Medulla oblongata (tissue), 1 donor: ENCODE measurements around the gene VDR.

Source experiments
- DNase-seq: peaks from one replicate; pipeline ENCODE4 v3.0.0-alpha.2; 2015; ENCODE audit errors: extremely low spot score

VDR gene

DNA sequence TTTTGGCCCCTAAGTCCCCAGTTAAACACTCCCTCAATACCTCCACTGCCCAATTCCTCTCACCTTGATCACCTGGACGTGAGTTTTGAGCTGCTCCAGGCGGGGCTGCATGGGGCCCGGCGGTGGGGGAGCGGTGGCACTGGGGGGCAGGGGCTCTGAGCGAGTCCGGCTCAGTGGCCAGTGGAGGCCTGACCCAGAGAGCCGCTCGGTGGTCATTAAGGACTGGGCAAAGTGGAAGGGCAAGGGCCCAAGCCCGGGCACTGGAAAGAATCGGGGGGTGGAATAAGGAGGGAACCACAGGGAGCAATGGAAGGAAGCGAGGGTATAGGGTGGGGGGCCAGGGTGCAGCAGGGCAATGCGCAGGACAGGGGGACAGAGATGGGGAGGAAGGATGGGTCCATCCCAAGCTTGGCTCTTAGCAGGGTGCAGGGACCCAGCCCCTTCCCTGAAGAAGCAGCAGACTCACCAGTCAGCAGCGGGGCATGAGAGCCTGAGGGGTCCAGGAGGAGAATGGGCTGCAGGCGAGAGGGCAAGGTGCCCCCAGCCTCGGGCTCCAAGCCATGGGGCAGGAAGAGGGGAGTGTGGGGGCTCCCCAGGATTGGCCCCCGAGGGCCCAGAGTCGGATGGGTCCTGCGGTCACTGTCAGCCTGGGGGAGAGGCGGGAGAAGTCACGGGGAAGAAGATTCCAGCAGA, 109.5 kb downstream of the VDR start:
- no peak for DNase-seq

DNA sequence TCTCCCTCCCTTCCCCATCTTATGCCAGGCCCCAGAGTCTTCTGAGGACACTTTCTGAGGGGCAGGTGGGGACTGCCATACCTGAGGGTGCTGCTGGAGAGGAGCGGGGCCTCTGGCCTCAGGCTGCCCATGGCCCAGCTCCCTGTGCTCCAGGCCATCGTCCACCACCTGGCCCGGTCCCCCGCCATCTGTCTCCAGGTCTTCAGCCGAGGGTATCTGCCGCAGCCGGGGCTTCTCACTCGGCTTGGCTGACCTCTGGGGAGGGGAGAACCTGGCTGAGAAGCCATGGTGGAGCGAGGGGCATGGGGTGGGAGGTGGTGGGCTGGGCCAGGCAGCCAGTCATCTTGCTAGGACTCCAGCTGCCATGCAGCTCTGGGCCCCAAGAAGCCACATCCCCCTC, 110.1 kb downstream of the VDR start:
- no peak for DNase-seq

DNA sequence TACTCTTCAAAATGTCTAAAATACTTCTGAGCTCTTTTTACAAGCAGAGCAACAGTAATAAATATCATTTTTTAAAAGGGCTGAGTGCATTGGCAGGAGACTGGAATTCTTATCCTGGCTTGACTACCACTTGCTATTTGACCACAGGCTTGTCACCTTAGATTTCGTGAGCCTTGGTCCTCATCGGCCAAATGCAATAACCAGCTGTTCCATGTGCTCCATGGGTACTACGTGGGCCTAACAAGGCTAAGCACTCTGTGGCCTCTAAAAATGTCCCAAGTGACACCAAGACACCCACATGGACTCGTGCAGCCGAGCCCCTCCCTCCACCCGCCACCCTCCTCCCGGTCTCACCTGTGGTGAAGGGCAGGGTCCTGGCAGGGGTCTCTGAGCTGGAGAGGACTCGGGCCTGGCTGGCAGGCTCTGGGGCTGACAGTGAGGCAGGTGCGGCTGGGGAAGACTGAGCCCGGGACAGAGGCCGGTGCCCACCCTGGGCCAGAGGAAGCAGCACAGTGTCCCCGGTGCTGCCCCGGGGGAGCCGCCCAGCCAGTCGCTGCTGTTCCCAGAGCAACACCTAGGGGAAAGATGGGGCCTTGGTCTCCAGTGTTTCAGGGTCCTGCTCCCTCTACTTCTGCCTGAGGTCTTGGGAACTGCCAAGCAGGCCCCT, 111.6 kb downstream of the VDR start:
- no peak for DNase-seq

DNA sequence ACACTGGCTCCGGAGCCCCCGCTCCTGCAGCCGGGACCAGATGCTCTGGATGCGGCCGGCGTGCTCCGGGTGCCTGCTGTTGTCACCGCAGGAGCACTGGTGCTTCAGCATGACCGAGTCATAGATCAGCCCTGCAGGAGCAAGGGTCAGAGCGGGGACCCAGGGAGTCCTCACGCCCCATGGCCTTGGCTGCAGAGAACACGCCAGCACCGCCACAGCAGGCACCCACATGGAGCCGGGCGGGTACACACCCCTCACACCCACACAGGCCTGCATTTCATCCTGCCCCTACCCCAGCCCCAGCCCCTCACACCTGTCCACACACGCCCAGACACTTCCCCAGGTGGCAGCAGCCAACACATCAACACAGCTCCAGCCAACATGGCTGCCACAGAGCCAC, 112.9 kb downstream of the VDR start:
- DNase-seq: no peak
